Stimulated activated CD4-positive, alpha-beta T cell treated with anti-CD3 and anti-CD28 coated beads, TNF-alpha, amount 100 ng/mL, for 1 hour (primary cell): ENCODE data around the gene PDGFC.

Experiments used
- DNase-seq, 3 donors: peaks; one replicate each; pipeline ENCODE4 v3.0.0-alpha.2; 2020; ENCODE audit warnings: low read depth in 3 of 3, low spot score in 1 of 3

PDGFC gene

GRCh38 chr4:156754832-156755570 lies 216.6 kb downstream of the PDGFC start:
- no peak for DNase-seq

GRCh38 chr4:156751486-156751885 lies 220.1 kb downstream of the PDGFC start:
- no peak for DNase-seq

DNA sequence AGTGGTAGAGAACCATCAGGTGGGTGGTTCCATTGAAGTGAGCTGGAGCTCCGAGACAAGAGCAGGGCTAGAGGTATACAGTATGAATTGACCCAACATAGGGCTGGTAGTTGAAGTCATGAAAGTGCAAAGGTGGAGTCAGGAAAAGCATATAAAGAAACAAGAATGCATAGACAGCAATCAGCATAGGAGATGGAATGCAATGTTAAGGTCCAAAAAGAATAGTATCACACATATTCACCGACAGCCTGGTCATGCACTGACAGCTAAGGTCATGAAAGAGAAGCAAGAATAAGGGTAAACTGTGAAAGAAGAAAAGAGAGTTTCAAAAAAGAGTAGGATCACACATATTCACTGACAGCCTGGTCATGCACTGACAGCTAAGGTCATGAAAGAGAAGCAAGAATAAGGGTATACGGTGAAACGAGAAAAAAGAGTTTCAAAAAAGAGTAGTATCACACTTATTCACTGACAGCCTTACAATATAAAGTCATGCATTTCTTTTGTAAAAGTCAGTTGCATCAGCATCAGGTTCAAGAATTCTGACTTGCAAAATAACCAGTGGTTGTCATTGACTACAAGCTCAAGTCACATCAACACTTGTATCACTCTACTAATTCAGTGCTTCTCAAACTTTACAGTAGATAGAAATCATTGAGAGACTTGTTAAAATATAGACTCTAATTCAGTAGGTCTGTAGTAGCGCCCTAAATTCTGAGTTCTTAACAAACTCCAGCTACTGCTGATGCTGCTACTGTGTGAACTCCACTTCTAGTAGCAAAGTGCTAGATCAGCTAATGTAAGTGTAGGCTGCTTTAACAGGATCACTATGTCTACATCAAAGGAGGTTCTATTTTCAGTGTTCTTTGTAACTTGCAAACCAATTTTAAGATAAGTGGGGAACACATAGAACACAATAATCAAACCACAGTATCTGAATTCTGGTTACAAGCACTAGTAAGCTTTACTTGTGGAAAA lies 221.9 kb downstream of the PDGFC start:
- DNase-seq = no peak

- DNase-seq = no peak
Measured at GRCh38 chr4:156746111-156746510, 225.5 kb downstream of the PDGFC start.

DNA sequence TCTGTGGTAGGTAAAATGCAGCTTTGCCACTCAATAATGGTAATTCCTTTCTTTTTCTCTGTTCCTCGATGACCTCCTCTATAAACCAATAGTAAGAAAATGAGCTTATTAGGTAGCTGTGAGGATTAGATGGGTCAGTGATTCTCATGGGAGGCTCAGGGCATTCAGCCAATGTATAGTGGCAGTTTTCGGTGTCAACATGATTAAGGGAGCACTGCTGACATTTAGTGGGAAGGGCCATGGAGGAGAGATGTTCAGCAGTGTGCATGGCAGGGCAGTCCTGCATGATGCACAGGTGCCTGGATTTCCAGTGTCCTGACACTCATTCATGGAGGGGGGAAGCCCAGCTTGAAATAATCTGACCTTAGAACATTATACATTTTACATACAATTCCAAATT lies 232.8 kb downstream of the PDGFC start:
- DNase-seq = no peak

DNA sequence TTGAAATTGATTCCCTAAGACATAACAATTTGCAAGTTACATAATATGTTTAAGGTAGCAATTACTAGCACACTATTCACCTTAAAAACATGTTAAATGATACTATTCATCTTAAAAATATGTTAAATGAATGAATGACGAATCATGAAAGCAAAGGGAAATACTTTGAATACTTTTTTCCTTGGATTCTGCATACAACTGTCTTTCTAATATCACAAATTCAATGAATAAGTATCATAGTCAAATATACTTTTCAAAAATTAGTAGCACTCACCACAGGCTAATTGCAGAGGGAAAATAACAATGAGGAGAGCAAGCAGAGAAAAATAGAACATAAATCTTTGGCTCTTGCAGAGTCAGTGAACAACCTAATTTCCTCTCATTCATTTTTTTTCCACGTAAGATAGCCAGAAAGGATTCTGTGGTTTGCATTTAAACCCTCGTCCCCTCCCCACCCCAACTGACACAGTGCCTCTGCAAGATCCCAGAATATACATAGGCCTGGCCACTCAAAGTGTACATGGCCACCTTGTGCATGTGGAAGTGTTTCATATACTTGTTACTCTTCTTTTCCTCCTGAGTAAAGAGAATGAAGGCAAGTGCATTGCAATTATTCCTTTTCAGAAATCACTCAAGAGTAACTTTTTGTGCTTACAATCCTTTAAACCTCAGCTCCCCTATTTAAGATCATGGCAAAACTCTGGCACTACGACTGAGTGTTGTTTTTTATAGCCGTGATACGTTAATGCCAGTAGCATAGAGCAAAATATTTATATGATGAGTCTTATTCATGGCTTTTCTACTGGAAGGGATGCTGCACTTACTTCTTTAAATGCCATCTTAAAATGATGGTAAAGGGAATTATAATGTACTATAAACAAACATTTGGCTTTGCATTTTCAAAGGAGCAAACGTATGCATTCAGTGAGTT lies 236.4 kb downstream of the PDGFC start:
- no peak for DNase-seq

DNA sequence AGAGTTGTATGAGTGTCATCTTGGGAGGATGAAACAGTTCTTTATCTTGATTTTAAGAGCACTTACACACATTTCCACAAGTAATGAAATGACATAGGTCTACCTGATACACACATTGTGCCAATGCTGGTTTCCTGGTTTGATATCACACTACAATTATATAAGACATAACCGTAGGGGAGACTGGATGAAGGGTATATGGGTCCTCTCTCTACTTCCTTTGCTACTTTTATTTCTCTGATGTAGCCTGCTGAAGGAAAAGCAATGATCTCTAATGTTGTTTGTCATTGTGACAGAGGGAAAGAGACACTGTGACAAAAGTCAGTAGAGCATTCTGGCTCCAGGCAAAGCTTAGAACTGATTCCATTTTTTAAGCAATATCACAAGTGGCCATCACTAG lies 238.0 kb downstream of the PDGFC start:
- DNase-seq = no peak

GRCh38 chr4:156732634-156733033 lies 239.0 kb downstream of the PDGFC start:
- DNase-seq = no peak

DNA sequence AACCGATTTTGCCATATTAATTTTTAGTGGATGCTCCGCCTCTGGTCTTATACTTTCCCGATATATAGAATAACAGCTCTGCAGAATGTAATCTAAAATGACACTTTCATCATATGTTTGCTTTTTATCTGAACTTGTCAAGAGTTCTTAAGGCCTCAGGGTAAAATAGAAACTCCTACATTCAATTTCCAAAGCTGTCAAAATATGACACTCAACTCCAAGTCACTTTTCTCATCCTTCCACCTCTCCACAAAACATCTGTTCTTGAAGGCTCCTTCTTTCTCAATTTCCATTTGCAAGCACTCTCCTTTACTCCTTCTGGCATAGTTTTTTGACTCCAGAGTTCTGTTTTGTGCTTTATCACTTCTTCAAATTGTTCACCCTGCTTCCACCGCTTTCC lies 242.2 kb downstream of the PDGFC start:
- DNase-seq = no peak

DNA sequence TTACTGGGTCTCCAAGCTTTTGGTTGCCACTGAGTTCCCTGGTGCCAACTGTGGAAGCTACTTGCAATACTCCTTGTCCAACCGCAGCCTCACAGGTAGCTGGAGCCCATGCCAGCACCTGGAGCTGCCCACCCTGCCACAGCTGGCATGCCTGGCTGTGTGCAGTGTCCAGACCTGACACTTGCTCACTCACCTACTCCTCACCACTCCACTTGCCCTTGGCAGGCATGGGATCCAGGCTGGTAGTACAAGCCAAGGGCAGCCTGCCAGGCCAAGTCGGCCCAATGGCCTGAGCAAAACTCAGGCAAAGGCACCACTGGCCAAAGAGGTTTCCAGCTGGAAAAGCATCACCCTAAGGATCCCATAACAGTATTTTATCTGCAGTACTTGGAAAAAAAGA lies 246.3 kb downstream of the PDGFC start:
- no peak for DNase-seq

DNA sequence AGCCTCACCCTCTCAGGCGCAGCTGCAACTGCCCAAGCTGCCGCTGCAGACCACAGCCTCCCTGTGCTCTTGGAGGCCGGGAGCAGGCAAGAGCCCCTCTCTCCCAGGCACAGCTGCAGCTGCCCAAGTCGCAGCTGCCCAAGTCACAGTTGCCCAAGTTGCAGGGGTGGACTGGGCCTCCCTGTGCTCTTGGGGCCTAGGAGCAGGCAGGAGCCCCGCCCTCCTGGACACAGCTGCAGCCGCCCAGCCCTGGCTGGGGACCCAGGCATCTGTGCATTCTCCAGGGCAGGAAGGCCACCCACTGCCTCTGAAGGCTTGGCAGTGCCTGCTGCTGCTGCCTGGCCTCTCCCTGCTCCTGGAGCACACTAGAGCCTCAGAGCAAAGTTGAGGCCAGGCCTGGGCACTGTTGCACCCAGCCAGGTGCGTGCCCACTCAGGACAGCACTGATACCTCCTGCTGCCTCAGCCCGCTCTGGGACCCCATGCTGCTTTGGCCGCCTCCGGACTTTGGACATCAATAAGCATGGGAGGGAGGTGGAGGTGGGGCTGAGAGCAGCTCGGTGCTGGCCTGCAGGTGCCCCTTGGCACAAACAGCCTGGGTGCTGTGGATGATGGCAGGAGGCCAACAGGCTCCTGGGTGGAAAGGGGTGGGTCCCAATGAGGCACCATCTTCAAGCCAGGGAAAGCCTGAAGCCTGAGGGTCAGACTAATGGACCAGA lies 247.5 kb downstream of the PDGFC start:
- no peak for DNase-seq

- no peak for DNase-seq
Measured at GRCh38 chr4:156718226-156718625, 253.4 kb downstream of the PDGFC start.

DNA sequence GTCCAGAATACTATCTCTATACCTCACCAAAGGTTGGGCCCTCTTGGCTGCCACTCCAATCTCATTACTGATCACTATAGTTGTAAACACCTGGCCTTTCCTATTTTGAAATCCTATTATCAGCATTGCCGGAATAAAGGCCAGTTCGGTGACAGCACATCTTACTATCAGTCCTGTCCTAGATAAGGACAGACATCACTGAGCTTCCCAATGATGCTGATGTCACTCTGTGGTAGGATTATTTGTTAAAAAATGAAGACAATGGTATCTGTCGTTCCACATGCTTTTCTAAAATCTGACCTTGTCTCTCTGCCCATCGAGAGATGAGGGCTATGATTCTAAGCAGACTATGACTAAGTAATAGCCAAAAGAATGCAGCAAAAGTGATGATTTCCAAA lies 260.4 kb downstream of the PDGFC start:
- no peak for DNase-seq
